K562 (cell line): ENCODE data around the gene GHDC. TPM values are rescaled to one million over a fixed set of nuclear protein-coding genes. Genes with fewer than 3 reads are reported as not detected.

Source experiments
- BCLAF1 ChIP-seq, 2 experiments: fragments of 450-650 bp in 1 of 2; IDR thresholded peaks; 2 replicates each; pipeline ENCODE4 v1.6.1; 2011 to 2017; ENCODE audit warnings: low read depth in 2 of 2, antibody characterized with exemption in 1 of 2, borderline replicate concordance in 1 of 2, low read length in 1 of 2, mild to moderate bottlenecking in 1 of 2, mixed read lengths in 1 of 2; ENCODE audit not compliant: control insufficient read depth in 1 of 2
- ELK3 ChIP-seq: fragments of 450-650 bp; formaldehyde crosslinking; IDR thresholded peaks from 2 replicates; pipeline ENCODE4 v1.4.0; 2020; ENCODE audit warnings: mild to moderate bottlenecking
- SRF ChIP-seq, 2 experiments: fragments of 250-450, 450-650 bp in 1 of 2; sonication (Bioruptor Pico) in 1 of 2; sonication (generic) in 1 of 2; formaldehyde crosslinking; IDR thresholded peaks; 2 replicates each; pipeline versions ENCODE4 v1.5.0 to v1.5.1; 2020 to 2022; ENCODE audit warnings: mild to moderate bottlenecking in 1 of 2, missing genetic modification reagents in 1 of 2
- ZNF24 ChIP-seq: fragments of 450-650 bp; IDR thresholded peaks from 2 replicates; pipeline ENCODE4 v1.6.1; 2016
- ZNF407 ChIP-seq: fragments of 450-650 bp; IDR thresholded peaks from 2 replicates; pipeline ENCODE4 v1.6.1; 2016; ENCODE audit warnings: low read depth
- ZNF639 ChIP-seq, 2 experiments: fragments of 200-800 bp in 1 of 2; sonication (Bioruptor generic) in 1 of 2; sonication (generic) in 1 of 2; formaldehyde crosslinking in 1 of 2; IDR thresholded peaks in 1 of 2; conservative IDR thresholded peaks in 1 of 2; 2 replicates each; pipeline versions ENCODE4 v1.5.0 to v1.6.1; 2016 to 2020; ENCODE audit warnings: missing compliant biosample characterization in 1 of 2, missing genetic modification characterization in 1 of 2, missing genetic modification reagents in 1 of 2
- polyA plus RNA-seq, 8 experiments: library from polyadenylated mRNA; depleted of rRNA in 4 of 8; stranded (reverse) in 5 of 8; unstranded in 3 of 8; fragments of >200 nt; fragmentation: Nextera tagmentation in 2 of 8; fragmentation: Illumina TruSeq in 1 of 8; extraction: Ambion mirVana in 2 of 8; extraction: Trizol in 1 of 8; gene quantifications; 2 replicates each; pipeline versions ENCODE4 v1.2.1 to v1.2.3, GENCODE V29; 2011 to 2014; ENCODE audit warnings: inconsistent platforms in 1 of 8, missing spikeins in 1 of 8
- total RNA-seq, 7 experiments: library from RNA; depleted of rRNA in 6 of 7; stranded (reverse); fragments of >200 nt in 6 of 7; fragmentation: Illumina TruSeq in 2 of 7; extraction: Trizol in 2 of 7; gene quantifications; 2 replicates each; pipeline versions ENCODE4 v1.2.1 to v1.2.3, GENCODE V29; 2011 to 2021; ENCODE audit warnings: low replicate concordance in 1 of 7

The GHDC gene
- total and polyA plus RNA-seq, 9 of the 15 experiments (the other 6 are each of a cell fraction or from before 2014, with no cell fraction given), result 0.65 to 23.2 (median 11.2) TPM

GRCh38 chr17:42200706-42201457 lies 6.6 kb upstream of the GHDC start (continued):
- no peak for TF ChIP-seq ZNF639 (CRISPR knock-in tag; conservative IDR thresholded peaks at IDR 0.05 in 1 of 2, IDR thresholded peaks at IDR 0.05 in 1 of 2)
- TF ChIP-seq ZNF24, result no peak
- no peak for TF ChIP-seq SRF (CRISPR knock-in tag; IDR thresholded peaks at IDR 0.05)
- no peak for TF ChIP-seq ZNF407
- TF ChIP-seq ELK3 (CRISPR knock-in tag), result no peak
- TF ChIP-seq BCLAF1 (IDR thresholded peaks at IDR 0.05; ENCODE audit: borderline replicate concordance in 1 of 2, control insufficient read depth in 1 of 2, low read depth in 2 of 2, low read length in 1 of 2), result no peak
